22Rv1 (cell line): ENCODE measurements around the gene WNT5B.

Source experiments
- H3K27ac ChIP-seq: fragments of 450-650 bp; 2 replicates; pipeline ENCODE4 v1.5.1; 2017
- CTCF ChIP-seq: fragments of 450-650 bp; IDR thresholded peaks from 2 replicates; pipeline ENCODE4 v1.5.1; 2017; ENCODE audit warnings: mild to moderate bottlenecking
- ZFX ChIP-seq: fragments of 450-650 bp; IDR thresholded peaks from 2 replicates; pipeline ENCODE4 v1.6.1; 2017; ENCODE audit warnings: antibody characterized with exemption, borderline replicate concordance

WNT5B gene

GRCh38 chr12:1592444-1593173, 36.4 kb upstream of the WNT5B start:
- H3K27ac ChIP-seq = peak overlapping the region; percentile 98; the same call in 1 of the 2 replicates
- no peak for TF ChIP-seq CTCF
- no peak for TF ChIP-seq ZFX

GRCh38 chr12:1593174-1594005, 35.6 kb upstream of the WNT5B start:
- TF ChIP-seq ZFX (no peak), CTCF (no peak; the same call in 1 of the 2 replicates)
- peak overlapping the region; percentile 98 for H3K27ac ChIP-seq

- H3K27ac ChIP-seq = peak overlapping the region; percentile 98
- no peak for TF ChIP-seq CTCF
- TF ChIP-seq ZFX = no peak
These were observed 35.1 kb upstream of the WNT5B start for GRCh38 chr12:1594006-1594260.

- peak within 1 kb of the TSS; percentile 98 for H3K27ac ChIP-seq
- TF ChIP-seq ZFX (no peak), CTCF (peak; percentile 3; the same call in 1 of the 2 replicates)
These were observed 34.6 kb upstream of the WNT5B start, which contains the start of gene FBXL14 for GRCh38 chr12:1594261-1595025. Gene FBXL14 (minus strand): TSS chr12:1594581. CDS start chr12:1594066, 515 bp downstream.

- TF ChIP-seq CTCF (no peak), ZFX (no peak)
- H3K27ac ChIP-seq = peak overlapping the region; percentile 98
These were observed 33.9 kb upstream of the WNT5B start for GRCh38 chr12:1595026-1595561.

GRCh38 chr12:1595690-1596347, 33.2 kb upstream of the WNT5B start:
- peak overlapping the region; percentile 98 for H3K27ac ChIP-seq
- TF ChIP-seq ZFX = no peak
- TF ChIP-seq CTCF = no peak
